ENCODE measurements around the gene TARBP2.

TARBP2 gene

GRCh38 chr12:53500776-53501614, at the start of gene TARBP2:
TARBP2 (plus strand) TSS chr12:53501283; CDS start chr12:53501409, 126 bp downstream.
- peak; percentile 99 for DNase-seq

GRCh38 chr12:53451661-53452158, 49.4 kb upstream of the TARBP2 start, which contains the start of gene PCBP2:
PCBP2 (plus strand) TSS chr12:53452102; CDS start chr12:53454801, 2,699 bp downstream.
- peak; percentile 100 for DNase-seq

GRCh38 chr12:53452159-53453077, 48.7 kb upstream of the TARBP2 start:
- DNase-seq: peak; percentile 88

- DNase-seq: no peak
Measured at GRCh38 chr12:53453953-53454640, 47.0 kb upstream of the TARBP2 start.

GRCh38 chr12:53454707-53455106, 46.4 kb upstream of the TARBP2 start:
- DNase-seq: no peak

GRCh38 chr12:53456654-53457366, 44.3 kb upstream of the TARBP2 start:
- no peak for DNase-seq

- no peak for DNase-seq
Measured at GRCh38 chr12:53459097-53459496, 42.0 kb upstream of the TARBP2 start.

- DNase-seq: no peak
Measured at GRCh38 chr12:53461059-53461458, 40.0 kb upstream of the TARBP2 start.

- no peak for DNase-seq
Measured at GRCh38 chr12:53461591-53461990, 39.5 kb upstream of the TARBP2 start.

- no peak for DNase-seq
Measured at GRCh38 chr12:53462935-53463334, 38.1 kb upstream of the TARBP2 start.

- no peak for DNase-seq
Measured at GRCh38 chr12:53463802-53464560, 37.1 kb upstream of the TARBP2 start.

- DNase-seq: no peak
Measured at GRCh38 chr12:53464685-53465418, 36.2 kb upstream of the TARBP2 start.

- no peak for DNase-seq
Measured at GRCh38 chr12:53465679-53466078, 35.4 kb upstream of the TARBP2 start.

GRCh38 chr12:53466640-53467039, 34.4 kb upstream of the TARBP2 start:
- DNase-seq: no peak

- no peak for DNase-seq
Measured at GRCh38 chr12:53467082-53467481, 34.0 kb upstream of the TARBP2 start.

- no peak for DNase-seq
Measured at GRCh38 chr12:53467880-53468279, 33.2 kb upstream of the TARBP2 start.

- no peak for DNase-seq
Measured at GRCh38 chr12:53468282-53468681, 32.8 kb upstream of the TARBP2 start.

GRCh38 chr12:53472056-53472582, 29.0 kb upstream of the TARBP2 start:
- DNase-seq: no peak

- DNase-seq: no peak
Measured at GRCh38 chr12:53474077-53474476, 27.0 kb upstream of the TARBP2 start.

GRCh38 chr12:53474819-53475218, 26.3 kb upstream of the TARBP2 start:
- no peak for DNase-seq

Data from NCI-H774 (cell line).